ENCODE data around the gene ZNF865.

GRCh38 chr19:55594996-55595545 is 10.4 kb upstream of the ZNF865 start:
- TF ChIP-seq CTCF (IDR thresholded peaks at IDR 0.05; ENCODE audit: low read length), result no peak
- no peak for TF ChIP-seq EZH2phosphoT487 (IDR thresholded peaks at IDR 0.05; ENCODE audit: low read length)
- no peak for TF ChIP-seq EZH2 (optimal IDR thresholded peaks at IDR 0.05; ENCODE audit: low read depth, low read length)
